Measurements from ENCODE around the gene ZCCHC14. TPM values are rescaled to one million over a fixed set of nuclear protein-coding genes. Genes with fewer than 3 reads are reported as not detected.

Gene ZCCHC14
- total RNA-seq, 1 experiment from 2014 or later, result 28.2 TPM

DNA sequence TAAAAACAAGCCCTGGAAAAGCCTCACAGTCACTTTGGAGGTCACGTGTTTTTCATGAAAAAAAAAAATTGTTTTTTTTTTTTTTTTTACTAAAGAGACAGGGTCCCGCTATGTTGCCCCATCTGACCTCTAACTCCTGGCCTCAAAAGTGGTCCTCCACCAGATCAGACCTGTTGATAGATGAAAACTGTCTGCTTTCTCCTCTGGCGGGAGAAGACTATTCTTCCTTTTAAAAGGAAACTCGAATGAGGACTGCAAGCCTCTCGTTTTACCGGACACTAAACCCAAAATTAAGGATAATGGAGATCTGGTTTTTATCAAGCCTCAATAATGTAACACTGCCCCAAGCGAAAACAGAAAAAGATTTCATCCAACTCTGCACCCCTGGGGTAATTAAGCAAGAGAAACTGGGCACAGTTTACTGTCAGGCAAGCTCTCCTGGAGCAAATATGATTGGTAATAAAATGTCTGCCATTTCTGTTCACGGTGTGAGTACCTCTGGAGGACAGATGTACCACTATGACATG, 25.8 kb downstream of the ZCCHC14 start:
- intact Hi-C loops (cut with micrococcal nuclease), result no loop called here
- H3K27me3 Mint-ChIP-seq (ENCODE audit: insufficient read depth, unreplicated experiment), result no peaks in the 10 kb centered on the region
- ChIA-PET POLR2A (interaction anchor here (0.6 to 6.5 kb wide), 2 partner anchors 21 to 135 kb away, joined by 3 to 144 read pairs; no protein-coding TSS in a partner anchor), CTCF (no interaction called here)
- H3K4me1 Mint-ChIP-seq (ENCODE audit: insufficient read depth, unreplicated experiment), result peaks cover 16% of the 10 kb centered on the region
- TF ChIP-seq, protein P1, sequence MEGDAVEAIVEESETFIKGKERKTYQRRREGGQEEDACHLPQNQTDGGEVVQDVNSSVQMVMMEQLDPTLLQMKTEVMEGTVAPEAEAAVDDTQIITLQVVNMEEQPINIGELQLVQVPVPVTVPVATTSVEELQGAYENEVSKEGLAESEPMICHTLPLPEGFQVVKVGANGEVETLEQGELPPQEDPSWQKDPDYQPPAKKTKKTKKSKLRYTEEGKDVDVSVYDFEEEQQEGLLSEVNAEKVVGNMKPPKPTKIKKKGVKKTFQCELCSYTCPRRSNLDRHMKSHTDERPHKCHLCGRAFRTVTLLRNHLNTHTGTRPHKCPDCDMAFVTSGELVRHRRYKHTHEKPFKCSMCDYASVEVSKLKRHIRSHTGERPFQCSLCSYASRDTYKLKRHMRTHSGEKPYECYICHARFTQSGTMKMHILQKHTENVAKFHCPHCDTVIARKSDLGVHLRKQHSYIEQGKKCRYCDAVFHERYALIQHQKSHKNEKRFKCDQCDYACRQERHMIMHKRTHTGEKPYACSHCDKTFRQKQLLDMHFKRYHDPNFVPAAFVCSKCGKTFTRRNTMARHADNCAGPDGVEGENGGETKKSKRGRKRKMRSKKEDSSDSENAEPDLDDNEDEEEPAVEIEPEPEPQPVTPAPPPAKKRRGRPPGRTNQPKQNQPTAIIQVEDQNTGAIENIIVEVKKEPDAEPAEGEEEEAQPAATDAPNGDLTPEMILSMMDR (IDR thresholded peaks at IDR 0.05; ENCODE audit: unreplicated experiment), result no peak
- no peak overlapping the region for H3K4me3 Mint-ChIP-seq (ENCODE audit: unreplicated experiment)
- no peak overlapping the region for H3K27ac Mint-ChIP-seq (ENCODE audit: low read depth, unreplicated experiment)
- BruUV-seq (replicated peaks), result no TSS peak
- no peak for DNase-seq (ENCODE audit: unreplicated experiment)
- peaks cover 10% of the 10 kb centered on the region for H3K36me3 Mint-ChIP-seq (ENCODE audit: insufficient read depth, unreplicated experiment)
- H3K9me3 Mint-ChIP-seq (ENCODE audit: unreplicated experiment), result no peaks in the 10 kb centered on the region

DNA sequence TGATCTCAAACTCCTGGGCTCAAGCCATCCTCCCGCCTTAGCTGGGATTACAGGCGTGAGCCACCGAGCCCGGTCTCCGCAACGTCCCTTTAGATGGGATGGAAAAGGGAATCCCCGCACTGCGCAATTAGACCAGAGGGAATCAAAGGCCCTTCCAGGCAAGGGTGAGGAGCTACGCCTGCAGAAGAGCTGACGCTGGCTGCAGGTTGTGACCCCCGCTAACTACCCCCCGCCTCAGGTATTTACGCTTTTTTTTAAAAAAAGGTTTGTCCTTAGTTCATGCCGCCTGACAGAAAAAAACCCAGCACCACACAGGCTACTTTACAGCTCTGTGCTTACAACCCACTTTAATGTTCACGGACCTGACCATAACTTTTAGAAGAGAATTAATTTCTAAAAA, 26.9 kb downstream of the ZCCHC14 start:
- BruUV-seq (replicated peaks), result no TSS peak
- Mint-ChIP-seq H3K36me3 (ENCODE audit: insufficient read depth, unreplicated experiment) (peaks cover 10% of the 10 kb centered on the region), H3K4me3 (ENCODE audit: unreplicated experiment) (no peak overlapping the region), H3K9me3 (ENCODE audit: unreplicated experiment) (no peaks in the 10 kb centered on the region), H3K4me1 (ENCODE audit: insufficient read depth, unreplicated experiment) (peaks cover 22% of the 10 kb centered on the region), H3K27me3 (ENCODE audit: insufficient read depth, unreplicated experiment) (no peaks in the 10 kb centered on the region), H3K27ac (ENCODE audit: low read depth, unreplicated experiment) (no peak overlapping the region)
- POLR2A ChIA-PET, result interaction anchor here (0.7 to 6.5 kb wide), 15 partner anchors 9 to 342 kb away, joined by 3 to 144 read pairs (median 5); no protein-coding TSS in a partner anchor
- TF ChIP-seq, protein P1 (IDR thresholded peaks at IDR 0.05; ENCODE audit: unreplicated experiment), result no peak
- intact Hi-C loops (cut with micrococcal nuclease), result loop anchor here (1.0 kb wide), 1 partner anchor 25 kb away; no protein-coding TSS in a partner anchor
- CTCF ChIA-PET, result interaction anchor here (0.6 to 8.2 kb wide), 7 partner anchors 19 to 1392 kb away, joined by 3 to 71 read pairs (median 4); no protein-coding TSS in a partner anchor
- no peak for DNase-seq (ENCODE audit: unreplicated experiment)

DNA sequence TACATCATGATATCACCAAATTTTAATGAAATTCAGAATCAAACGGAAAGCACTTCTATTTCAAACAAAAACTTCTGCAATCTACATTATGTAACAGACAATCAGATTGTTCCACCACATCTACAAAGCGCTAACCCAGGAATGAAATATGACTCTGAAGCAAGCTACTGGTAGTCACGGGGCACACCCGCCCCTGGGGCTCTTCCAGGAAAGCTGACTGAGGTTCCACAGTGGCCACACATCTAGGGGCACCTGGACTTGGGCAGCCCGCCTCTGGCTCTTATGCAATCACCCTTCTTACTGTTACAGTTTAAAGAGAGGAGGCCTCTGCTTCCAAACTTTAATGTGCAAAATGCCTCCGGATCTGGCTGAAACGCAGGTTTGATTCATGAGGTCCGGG, 27.5 kb downstream of the ZCCHC14 start:
- H3K4me1 Mint-ChIP-seq (ENCODE audit: insufficient read depth, unreplicated experiment), result peaks cover 22% of the 10 kb centered on the region
- POLR2A ChIA-PET, result interaction anchor here (0.7 to 6.5 kb wide), 20 partner anchors 9 to 387 kb away, joined by 3 to 144 read pairs (median 4); partner anchors contain the start of gene FBXO31
- no peaks in the 10 kb centered on the region for H3K9me3 Mint-ChIP-seq (ENCODE audit: unreplicated experiment)
- peaks cover 13% of the 10 kb centered on the region for H3K36me3 Mint-ChIP-seq (ENCODE audit: insufficient read depth, unreplicated experiment)
- peak; percentile 96 for DNase-seq (ENCODE audit: unreplicated experiment)
- BruUV-seq (replicated peaks), result no TSS peak
- intact Hi-C loops (cut with micrococcal nuclease), result loop anchor here (1.0 kb wide), 1 partner anchor 26 kb away; no protein-coding TSS in a partner anchor
- CTCF ChIA-PET, result interaction anchor here (0.6 to 8.2 kb wide), 6 partner anchors 22 to 1393 kb away, joined by 3 to 71 read pairs (median 4); no protein-coding TSS in a partner anchor
- peak overlapping the region; percentile 70 for H3K4me3 Mint-ChIP-seq (ENCODE audit: unreplicated experiment)
- H3K27ac Mint-ChIP-seq (ENCODE audit: low read depth, unreplicated experiment), result peak overlapping the region; percentile 89
- H3K27me3 Mint-ChIP-seq (ENCODE audit: insufficient read depth, unreplicated experiment), result no peaks in the 10 kb centered on the region
- TF ChIP-seq, protein P1 (IDR thresholded peaks at IDR 0.05; ENCODE audit: unreplicated experiment), result no peak

- BruUV-seq (replicated peaks), result no TSS peak
- POLR2A ChIA-PET, result interaction anchor here (0.6 to 6.5 kb wide), 22 partner anchors 8 to 388 kb away, joined by 3 to 144 read pairs (median 4); partner anchors contain the start of gene FBXO31
- CTCF ChIA-PET, result interaction anchor here (1.0 to 8.2 kb wide), 6 partner anchors 22 to 170 kb away, joined by 3 to 71 read pairs (median 4); no protein-coding TSS in a partner anchor
- Mint-ChIP-seq H3K27ac (ENCODE audit: low read depth, unreplicated experiment) (peak overlapping the region; percentile 89), H3K36me3 (ENCODE audit: insufficient read depth, unreplicated experiment) (peaks cover 18% of the 10 kb centered on the region), H3K27me3 (ENCODE audit: insufficient read depth, unreplicated experiment) (no peaks in the 10 kb centered on the region), H3K9me3 (ENCODE audit: unreplicated experiment) (no peaks in the 10 kb centered on the region), H3K4me1 (ENCODE audit: insufficient read depth, unreplicated experiment) (peaks cover 22% of the 10 kb centered on the region), H3K4me3 (ENCODE audit: unreplicated experiment) (peak overlapping the region; percentile 70)
- intact Hi-C loops (cut with micrococcal nuclease), result loop anchor here (1.0 kb wide), 1 partner anchor 27 kb away; no protein-coding TSS in a partner anchor
- DNase-seq (ENCODE audit: unreplicated experiment), result peak; percentile 77
- TF ChIP-seq, protein P1 (IDR thresholded peaks at IDR 0.05; ENCODE audit: unreplicated experiment), result no peak
Observed at GRCh38 chr16:87464691-87465300, 28.0 kb downstream of the ZCCHC14 start.
